Sigmoid colon (tissue), 7 donors: ENCODE results near the gene CYP2J2. TPM values are rescaled to one million over a fixed set of nuclear protein-coding genes. Genes with fewer than 3 reads are reported as not detected.

ENCODE experiments used
- DNase-seq: peaks from one replicate; pipeline ENCODE4 v3.0.0-alpha.2; 2019
- H3K27ac ChIP-seq, 4 donors: fragments of 200-600 bp; sonication (generic); one replicate each; pipeline ENCODE4 v1.5.1; 2016 to 2019; ENCODE audit warnings: mild to moderate bottlenecking in 1 of 4
- H3K27me3 ChIP-seq, 3 donors: fragments of 200-600 bp; sonication (generic); one replicate each; pipeline ENCODE4 v1.5.1; 2019; ENCODE audit warnings: mild to moderate bottlenecking in 1 of 3
- H3K36me3 ChIP-seq, 4 donors: fragments of 200-600 bp; sonication (generic); one replicate each; pipeline ENCODE4 v1.5.1; 2016 to 2019
- H3K4me1 ChIP-seq, 4 donors: fragments of 200-600 bp; sonication (generic); one replicate each; pipeline ENCODE4 v1.5.1; 2017 to 2019
- H3K4me3 ChIP-seq, 4 donors: fragments of 200-600 bp; sonication (generic); one replicate each; pipeline ENCODE4 v1.5.1; 2017 to 2019; ENCODE audit warnings: mild to moderate bottlenecking in 2 of 4, moderate library complexity in 1 of 4
- H3K9me3 ChIP-seq, 4 donors: fragments of 200-600 bp in 3 of 4; sonication (generic) in 3 of 4; one replicate each; pipeline versions ENCODE4 v1.5.1 to v1.6.1; 2013 to 2019
- EP300 ChIP-seq, 4 donors: sonication (generic); formaldehyde crosslinking; IDR thresholded peaks; one replicate each; pipeline ENCODE4 v1.6.1; 2017; ENCODE audit warnings: antibody characterized with exemption in 4 of 4
- POLR2A ChIP-seq, 2 donors: fragments of 450-650 bp; IDR thresholded peaks; one replicate each; pipeline ENCODE4 v1.6.1; 2016; ENCODE audit warnings: antibody characterized with exemption in 2 of 2, mild to moderate bottlenecking in 2 of 2, moderate library complexity in 2 of 2
- POLR2AphosphoS5 ChIP-seq, 4 donors: sonication (generic); formaldehyde crosslinking; IDR thresholded peaks; one replicate each; pipeline ENCODE4 v1.6.1; 2017; ENCODE audit warnings: antibody characterized with exemption in 4 of 4
- WGBS, 2 donors: extraction: QIAGEN DNeasy Blood & Tissue Kit; methylation state at CpG; one replicate each; pipeline ENCODE4 v1.1.7; 2013; 5-methylcytosine and 5-hydroxymethylcytosine counted together
- intact Hi-C: fragments of 100-400 bp; cut with DNase I; formaldehyde crosslinking; loops from one replicate; pipeline ENCODE4 v1.15.1; 2023
- polyA plus RNA-seq, 3 donors: library from polyadenylated mRNA; stranded (reverse); fragments of 200-250 nt; gene quantifications; one replicate each; pipeline ENCODE4 v1.2.3, GENCODE V29; 2013
- total RNA-seq, 4 donors: library from RNA; depleted of rRNA; stranded (reverse); fragments of >200 nt; gene quantifications; one replicate each; pipeline ENCODE4 v1.1.0, GENCODE V29; 2016
- TF ChIP-seq, protein P1 (sequence below), 4 experiments: fragments of 450-650 bp in 3 of 4; fragments of 200-600 bp in 1 of 4; IDR thresholded peaks; one replicate each; pipeline ENCODE4 v1.5.1; 2016 to 2019; ENCODE audit warnings: antibody characterized with exemption in 4 of 4, mild to moderate bottlenecking in 3 of 4, moderate library complexity in 2 of 4
- donor health status: healthy with polysubstance abuse.
- donor health status: Bipolar disorder and iron deficiency.
- donor health status: healthy.

Gene CYP2J2
- total and polyA plus RNA-seq, 7 donors: 0.54 to 26.9 (median 2.7) TPM; not detected in 1

DNA sequence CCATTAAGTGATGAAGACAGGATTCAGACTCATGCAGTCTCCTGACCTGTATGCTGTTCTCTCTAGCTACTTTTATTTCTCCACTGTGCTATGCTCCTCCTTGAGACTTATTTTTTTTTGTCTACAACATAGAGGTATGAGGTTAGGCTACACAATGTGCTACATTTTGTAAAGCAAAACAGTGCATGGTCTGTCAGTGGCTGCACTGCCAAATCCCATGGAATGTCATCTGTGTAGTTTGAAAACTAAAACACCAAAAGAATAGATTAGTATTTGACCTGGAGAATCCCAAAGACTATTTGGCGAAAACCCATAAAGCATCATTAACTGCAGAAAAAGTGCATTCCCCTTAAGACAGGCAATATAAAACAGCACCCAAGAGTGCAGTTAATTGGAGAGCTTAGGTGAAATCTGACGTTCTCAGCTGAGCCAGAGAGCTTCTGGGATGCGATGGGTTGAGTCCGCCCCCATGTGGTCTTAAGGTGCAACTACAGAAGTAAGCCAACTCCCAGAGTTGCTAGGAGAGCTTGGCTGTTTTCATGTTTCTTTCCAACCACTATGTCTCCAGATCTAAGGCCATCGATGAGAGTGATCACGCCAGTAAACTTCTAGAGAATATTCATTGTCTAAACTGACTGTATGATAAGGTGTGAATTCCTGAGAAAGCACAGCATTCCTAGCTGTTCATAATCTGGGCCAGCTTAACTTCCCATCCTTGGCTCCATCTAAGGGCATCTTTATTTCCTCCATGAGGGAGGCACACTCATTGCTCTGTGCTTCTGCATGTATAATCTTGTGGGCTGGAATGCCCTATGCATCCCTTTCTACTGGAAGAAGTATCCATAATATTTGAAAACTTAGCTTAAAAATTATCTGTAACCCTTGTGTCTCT, 20.7 kb upstream of the CYP2J2 start:
- Histone ChIP-seq H3K27ac (no peak overlapping the region), H3K36me3 (no peaks in the 10 kb centered on the region), H3K27me3 (no peaks in the 10 kb centered on the region), H3K4me3 (no peak overlapping the region), H3K4me1 (peaks cover 0 to 6% (median 0%) of the 10 kb centered on the region in 4 donors), H3K9me3 (no peaks in the 10 kb centered on the region)
- WGBS, 2 donors: 2 to 6% methylated on average over 6 of the region's 6 CpGs
- DNase-seq: peak; percentile 68
- intact Hi-C loops: loop anchor here (5.0 to 10.0 kb wide), 2 partner anchors 65 to 1202 kb away; no protein-coding TSS in a partner anchor
- no peak for TF ChIP-seq POLR2A (IDR thresholded peaks at IDR 0.05)
- TF ChIP-seq, protein P1, sequence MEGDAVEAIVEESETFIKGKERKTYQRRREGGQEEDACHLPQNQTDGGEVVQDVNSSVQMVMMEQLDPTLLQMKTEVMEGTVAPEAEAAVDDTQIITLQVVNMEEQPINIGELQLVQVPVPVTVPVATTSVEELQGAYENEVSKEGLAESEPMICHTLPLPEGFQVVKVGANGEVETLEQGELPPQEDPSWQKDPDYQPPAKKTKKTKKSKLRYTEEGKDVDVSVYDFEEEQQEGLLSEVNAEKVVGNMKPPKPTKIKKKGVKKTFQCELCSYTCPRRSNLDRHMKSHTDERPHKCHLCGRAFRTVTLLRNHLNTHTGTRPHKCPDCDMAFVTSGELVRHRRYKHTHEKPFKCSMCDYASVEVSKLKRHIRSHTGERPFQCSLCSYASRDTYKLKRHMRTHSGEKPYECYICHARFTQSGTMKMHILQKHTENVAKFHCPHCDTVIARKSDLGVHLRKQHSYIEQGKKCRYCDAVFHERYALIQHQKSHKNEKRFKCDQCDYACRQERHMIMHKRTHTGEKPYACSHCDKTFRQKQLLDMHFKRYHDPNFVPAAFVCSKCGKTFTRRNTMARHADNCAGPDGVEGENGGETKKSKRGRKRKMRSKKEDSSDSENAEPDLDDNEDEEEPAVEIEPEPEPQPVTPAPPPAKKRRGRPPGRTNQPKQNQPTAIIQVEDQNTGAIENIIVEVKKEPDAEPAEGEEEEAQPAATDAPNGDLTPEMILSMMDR (IDR thresholded peaks at IDR 0.05): peak; percentile 66 to 84 (median 80)

DNA sequence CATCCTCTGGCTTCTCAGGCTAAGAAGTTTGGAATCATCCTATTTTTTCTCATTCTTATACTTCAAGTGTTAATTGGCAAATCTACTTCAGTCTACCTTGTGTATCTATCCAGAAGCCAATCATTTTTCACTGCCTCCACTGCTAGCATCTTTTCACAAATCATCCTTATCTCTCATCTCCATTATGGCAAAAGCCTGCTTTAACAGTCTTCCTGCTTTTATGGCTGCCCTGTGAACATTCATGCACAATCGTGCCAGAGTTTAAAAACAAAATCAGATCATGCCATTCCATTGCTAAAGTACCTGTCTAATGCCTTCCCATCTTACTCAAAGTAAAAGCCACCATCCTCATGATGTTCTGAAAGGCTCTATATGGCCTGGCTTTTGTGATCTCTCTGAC, 19.2 kb upstream of the CYP2J2 start:
- DNase-seq: no peak
- intact Hi-C loops: loop anchor here (5.0 to 10.0 kb wide), 2 partner anchors 63 to 1201 kb away; no protein-coding TSS in a partner anchor
- no peaks in the 10 kb centered on the region for H3K27me3 ChIP-seq
- no peak overlapping the region for H3K4me3 ChIP-seq
- no peaks in the 10 kb centered on the region for H3K36me3 ChIP-seq
- WGBS, 2 donors: 1 to 27% methylated on average over 1 of the region's 1 CpG
- peaks cover 0 to 6% (median 0%) of the 10 kb centered on the region in 4 donors for H3K4me1 ChIP-seq
- TF ChIP-seq, protein P1 (IDR thresholded peaks at IDR 0.05): no peak
- no peak for TF ChIP-seq POLR2AphosphoS5 (IDR thresholded peaks at IDR 0.05)
- no peak for TF ChIP-seq POLR2A (IDR thresholded peaks at IDR 0.05)
- no peak for TF ChIP-seq EP300 (IDR thresholded peaks at IDR 0.05)
- H3K9me3 ChIP-seq: no peaks in the 10 kb centered on the region
- no peak overlapping the region for H3K27ac ChIP-seq

DNA sequence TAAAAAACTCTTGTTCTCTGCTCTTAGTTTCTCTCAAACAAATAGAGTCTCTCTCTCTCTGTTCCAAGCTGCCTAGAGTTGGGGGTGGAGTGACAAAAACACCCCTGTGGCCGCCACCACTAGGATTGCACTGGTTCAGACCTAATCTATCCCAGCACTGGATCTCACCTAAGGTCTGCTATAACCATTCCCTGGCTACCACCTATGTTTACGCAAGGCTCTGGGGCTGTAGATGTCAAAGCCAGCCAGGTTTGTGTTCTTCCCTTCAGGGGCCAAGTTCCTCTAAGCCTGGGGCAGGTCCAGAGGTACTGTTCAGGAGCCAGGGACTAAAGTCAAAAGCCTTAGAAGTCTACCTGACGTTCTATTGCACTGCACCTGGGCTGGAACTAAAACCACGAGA, 12.8 kb upstream of the CYP2J2 start:
- DNase-seq: no peak
- intact Hi-C loops: no loop called here
- WGBS, 2 donors: 77 to 78% methylated on average over 4 of the region's 4 CpGs

DNA sequence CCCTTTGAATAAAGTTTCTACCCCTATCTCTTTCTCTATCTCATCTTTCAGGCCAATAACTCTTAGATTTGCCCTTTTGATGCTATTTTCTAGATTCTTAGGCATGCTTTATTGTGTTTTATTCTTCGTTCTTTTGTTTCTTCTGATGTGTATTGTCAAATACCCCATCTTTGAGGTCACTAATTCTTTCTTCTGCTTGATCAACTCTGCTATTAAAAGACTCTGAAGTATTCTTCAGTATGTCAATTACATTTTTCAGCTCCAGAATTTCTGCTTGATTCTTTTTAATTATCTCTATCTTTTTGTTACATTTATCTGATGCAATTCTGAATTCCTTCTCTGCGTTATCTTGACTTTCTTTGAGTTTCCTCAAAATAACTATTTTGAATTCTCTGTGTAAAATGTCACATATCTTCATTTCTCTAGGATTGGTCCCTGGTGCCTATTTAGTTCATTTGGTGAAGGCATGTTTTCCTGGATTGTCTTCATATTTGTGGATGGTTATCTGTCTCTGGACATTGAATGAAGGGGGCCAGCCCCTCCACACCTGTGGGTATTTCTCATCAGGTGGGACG, 11.2 kb upstream of the CYP2J2 start:
- DNase-seq: no peak
- no peak overlapping the region for H3K27ac ChIP-seq
- no peaks in the 10 kb centered on the region for H3K4me1 ChIP-seq
- 89 to 93% methylated on average over 3 of the region's 3 CpGs for WGBS, 2 donors
- intact Hi-C loops: no loop called here
- H3K27me3 ChIP-seq: no peaks in the 10 kb centered on the region
- TF ChIP-seq EP300 (IDR thresholded peaks at IDR 0.05): no peak
- no peak for TF ChIP-seq POLR2A (IDR thresholded peaks at IDR 0.05)
- TF ChIP-seq, protein P1 (IDR thresholded peaks at IDR 0.05): no peak
- TF ChIP-seq POLR2AphosphoS5 (IDR thresholded peaks at IDR 0.05): no peak
- H3K4me3 ChIP-seq: no peak overlapping the region
- H3K9me3 ChIP-seq: no peaks in the 10 kb centered on the region
- no peaks in the 10 kb centered on the region for H3K36me3 ChIP-seq

More for the DNA sequence above, 12.8 kb upstream of the CYP2J2 start:
- Histone ChIP-seq H3K27ac (no peak overlapping the region), H3K4me3 (no peak overlapping the region), H3K27me3 (no peaks in the 10 kb centered on the region), H3K9me3 (no peaks in the 10 kb centered on the region), H3K4me1 (no peaks in the 10 kb centered on the region), H3K36me3 (no peaks in the 10 kb centered on the region)
- TF ChIP-seq POLR2AphosphoS5 (IDR thresholded peaks at IDR 0.05): no peak
- TF ChIP-seq, protein P1 (IDR thresholded peaks at IDR 0.05): no peak
- TF ChIP-seq EP300 (IDR thresholded peaks at IDR 0.05): no peak
- no peak for TF ChIP-seq POLR2A (IDR thresholded peaks at IDR 0.05)
